HepG2 (cell line): ENCODE measurements around the gene SKP2. TPM values are rescaled to one million over a fixed set of nuclear protein-coding genes. Genes with fewer than 3 reads are reported as not detected.

Experiments
- ATAC-seq: fragments of 200-7000 bp; cut with Tn5 transposase; 3 replicates; pipeline ENCODE4 v1.9.1; 2020; ENCODE audit warnings: mild to moderate bottlenecking, moderate library complexity
- BruUV-seq: library from RNA; stranded (reverse); fragments of 400-500 nt; replicated peaks from 2 replicates; lab custom pipeline; 2021; lab: Mats Ljungman, UMichigan
- CTCF ChIA-PET: fragments of 300-600 bp; formaldehyde crosslinking; extraction: SDS; loops from one replicate; lab custom pipeline; 2021; ENCODE audit warnings: low total read pairs, inconsistent platforms, low intra/inter-chr PET ratio; lab: Yijun Ruan, JAX
- POLR2A ChIA-PET: fragments of 350-600 bp; sonication (Branson Sonifier 250); formaldehyde crosslinking; loops from one replicate; lab custom pipeline; 2020; ENCODE audit warnings: antibody characterized with exemption, inconsistent platforms; lab: Yijun Ruan, JAX
- DNase-seq: peaks from one replicate; pipeline ENCODE4 v3.0.0-alpha.2; 2015; ENCODE audit warnings: low spot score
- FAIRE-seq: peaks from 3 replicates; lab custom pipeline; 2011; peaks lifted over from hg19 to GRCh38; lab: Jason Lieb, UNC
- H2AFZ ChIP-seq: one replicate; pipeline ENCODE4 v1.6.1; 2011; ENCODE audit warnings: low read length, inconsistent platforms
- H3K27ac ChIP-seq: fragments of 300-600 bp; 3 replicates; pipeline ENCODE4 v1.8.0; 2011; ENCODE audit warnings: mixed run types, mild to moderate bottlenecking, mixed read lengths, low read length, inconsistent platforms; ENCODE audit not compliant: insufficient read depth; ENCODE audit errors: extremely low read length
- H3K27me3 ChIP-seq, 2 experiments: fragments of 200-600 bp in 1 of 2; 2 replicates in 1 of 2; 3 replicates in 1 of 2; pipeline versions ENCODE4 v1.6.0 to v1.8.0; 2011; ENCODE audit warnings: low read length in 2 of 2, mild to moderate bottlenecking in 2 of 2, moderate library complexity in 2 of 2, inconsistent platforms in 1 of 2; ENCODE audit not compliant: insufficient read depth in 2 of 2, control insufficient read depth in 1 of 2
- H3K36me3 ChIP-seq, 2 experiments: fragments of 200-600 bp in 1 of 2; replicated peaks in 1 of 2; 2 replicates in 1 of 2; 3 replicates in 1 of 2; pipeline versions ENCODE4 v1.5.1 to v1.8.0; 2011; ENCODE audit warnings: low read length in 2 of 2, inconsistent platforms in 1 of 2; ENCODE audit not compliant: insufficient read depth in 2 of 2, control insufficient read depth in 1 of 2
- H3K4me1 ChIP-seq: 2 replicates; pipeline ENCODE4 v1.5.1; 2012; ENCODE audit warnings: low read length, inconsistent platforms; ENCODE audit not compliant: insufficient read depth
- H3K4me2 ChIP-seq: 2 replicates; pipeline ENCODE4 v1.6.0; 2011; ENCODE audit warnings: low read depth, low read length, inconsistent platforms
- H3K4me3 ChIP-seq, 3 experiments: fragments of 200-600 bp in 1 of 3; sonication (generic), shearing (Covaris generic) in 1 of 3; replicated peaks in 1 of 3; 2 replicates each; pipeline ENCODE4 v1.5.1; 2011 to 2016; ENCODE audit warnings: low read length in 3 of 3, inconsistent platforms in 2 of 3, low read depth in 2 of 3, mild to moderate bottlenecking in 2 of 3, control low read depth in 1 of 3, mixed read lengths in 1 of 3; ENCODE audit not compliant: insufficient read depth in 1 of 3
- H3K79me2 ChIP-seq: one replicate; pipeline ENCODE4 v1.6.1; 2011; ENCODE audit warnings: low read length, inconsistent platforms; ENCODE audit not compliant: insufficient read depth
- H3K9ac ChIP-seq: 2 replicates; pipeline ENCODE4 v1.6.0; 2011; ENCODE audit warnings: mild to moderate bottlenecking, low read depth, low read length, inconsistent platforms; ENCODE audit not compliant: insufficient read depth
- H3K9me3 ChIP-seq: 2 replicates; pipeline ENCODE4 v1.5.1; 2012; ENCODE audit warnings: mild to moderate bottlenecking, low read length
- H4K20me1 ChIP-seq: 2 replicates; pipeline ENCODE4 v1.6.0; 2011; ENCODE audit warnings: inconsistent platforms, mild to moderate bottlenecking, low read length, moderate library complexity; ENCODE audit not compliant: insufficient read depth
- CEBPB ChIP-seq: IDR thresholded peaks from 2 replicates; pipeline ENCODE4 v1.6.1; 2011; ENCODE audit warnings: low read depth, low read length, improper control_type of control experiment, borderline replicate concordance
- GATAD2A ChIP-seq: IDR thresholded peaks from 2 replicates; pipeline ENCODE4 v1.6.1; 2016
- KAT7 ChIP-seq: IDR thresholded peaks from 2 replicates; pipeline ENCODE4 v1.6.1; 2018; ENCODE audit warnings: borderline replicate concordance, missing compliant biosample characterization
- KDM3A ChIP-seq: IDR thresholded peaks from 2 replicates; pipeline ENCODE4 v1.6.1; 2018; ENCODE audit warnings: low read depth, missing compliant biosample characterization
- MED1 ChIP-seq: sonication (generic); formaldehyde crosslinking; IDR thresholded peaks from 2 replicates; pipeline ENCODE4 v1.4.0; 2020; ENCODE audit warnings: missing genetic modification reagents
- MIER2 ChIP-seq: IDR thresholded peaks from 2 replicates; pipeline ENCODE4 v1.6.1; 2016; ENCODE audit warnings: missing biosample characterization, missing genetic modification reagents
- MIXL1 ChIP-seq: IDR thresholded peaks from 2 replicates; pipeline ENCODE4 v1.6.1; 2016
- RAD21 ChIP-seq: fragments of 450-650 bp; formaldehyde crosslinking; IDR thresholded peaks from 2 replicates; pipeline ENCODE4 v1.5.0; 2020; ENCODE audit warnings: mild to moderate bottlenecking
- SMC3 ChIP-seq: IDR thresholded peaks from 2 replicates; pipeline ENCODE4 v1.6.1; 2011; ENCODE audit warnings: low read length, improper control_type of control experiment
- SOX6 ChIP-seq, 2 experiments: fragments of 450-650 bp in 1 of 2; sonication (generic) in 1 of 2; formaldehyde crosslinking in 1 of 2; IDR thresholded peaks; 2 replicates each; pipeline versions ENCODE4 v1.4.0 to v1.6.1; 2017 to 2020; ENCODE audit warnings: antibody characterized with exemption in 1 of 2, mild to moderate bottlenecking in 1 of 2, missing genetic modification reagents in 1 of 2
- ZNF136 ChIP-seq: sonication (generic); formaldehyde crosslinking; IDR thresholded peaks from 2 replicates; pipeline ENCODE4 v1.8.1; 2022; ENCODE audit warnings: low read depth, mild to moderate bottlenecking, moderate library complexity, missing genetic modification reagents
- ZNF7 ChIP-seq: IDR thresholded peaks from 2 replicates; pipeline ENCODE4 v1.6.1; 2016; ENCODE audit warnings: missing biosample characterization, missing genetic modification reagents
- WGBS: methylation state at CpG from one replicate; pipeline ENCODE4 v1.1.6; 2017; ENCODE audit warnings: low lambda C conversion rate; 5-methylcytosine and 5-hydroxymethylcytosine counted together
- in situ Hi-C: cut with HindIII; loops from 2 replicates; pipeline ENCODE4 v1.10.0; 2017; ENCODE audit warnings: low pct_unique_long_range_greater_than_20kb; ENCODE audit not compliant: extremely low pct_ligation_motif_present
- intact Hi-C: fragments of 100-400 bp; cut with micrococcal nuclease; formaldehyde crosslinking; loops from one replicate; pipeline ENCODE4 v1.10.0; 2022; ENCODE audit not compliant: unreplicated experiment
- polyA plus RNA-seq, 8 experiments: library from polyadenylated mRNA; depleted of rRNA in 3 of 8; stranded (reverse) in 7 of 8; unstranded in 1 of 8; fragments of >200 nt; fragmentation: Illumina TruSeq in 4 of 8; extraction: Trizol in 4 of 8; gene quantifications; 2 replicates each; pipeline versions ENCODE4 v1.2.1 to v1.2.3, GENCODE V29; 2011 to 2016; ENCODE audit warnings: low read depth in 4 of 8, missing spikeins in 1 of 8, mixed read lengths in 1 of 8; ENCODE audit not compliant: insufficient read depth in 1 of 8
- total RNA-seq, 5 experiments: library from RNA; depleted of rRNA; stranded (reverse); fragments of >200 nt; fragmentation: Illumina TruSeq; extraction: Trizol; gene quantifications; 2 replicates each; pipeline ENCODE4 v1.2.3, GENCODE V29; 2016; ENCODE audit warnings: low read depth in 1 of 5
- TF ChIP-seq, protein P1 (sequence below): sonication (generic); formaldehyde crosslinking; IDR thresholded peaks from 2 replicates; pipeline ENCODE4 v1.8.0; 2022; ENCODE audit warnings: low read depth, missing genetic modification reagents
- TF ChIP-seq, protein P2 (sequence below): sonication (generic); formaldehyde crosslinking; conservative IDR thresholded peaks from 2 replicates; pipeline ENCODE4 v1.5.0; 2020; ENCODE audit warnings: missing genetic modification reagents
- TF ChIP-seq, protein P3 (sequence below): sonication (generic); formaldehyde crosslinking; IDR thresholded peaks from 2 replicates; pipeline ENCODE4 v1.5.0; 2020; ENCODE audit warnings: mild to moderate bottlenecking, missing genetic modification reagents, moderate library complexity
- TF ChIP-seq, protein P4 (sequence below): sonication (generic); formaldehyde crosslinking; IDR thresholded peaks from 2 replicates; pipeline ENCODE4 v1.4.0; 2020; ENCODE audit warnings: missing genetic modification reagents, borderline replicate concordance

The SKP2 gene
- total and polyA plus RNA-seq, 2 of the 13 experiments (the other 11 are each of a cell fraction or from before 2014, with no cell fraction given): 29.6 to 84.1 TPM

DNA sequence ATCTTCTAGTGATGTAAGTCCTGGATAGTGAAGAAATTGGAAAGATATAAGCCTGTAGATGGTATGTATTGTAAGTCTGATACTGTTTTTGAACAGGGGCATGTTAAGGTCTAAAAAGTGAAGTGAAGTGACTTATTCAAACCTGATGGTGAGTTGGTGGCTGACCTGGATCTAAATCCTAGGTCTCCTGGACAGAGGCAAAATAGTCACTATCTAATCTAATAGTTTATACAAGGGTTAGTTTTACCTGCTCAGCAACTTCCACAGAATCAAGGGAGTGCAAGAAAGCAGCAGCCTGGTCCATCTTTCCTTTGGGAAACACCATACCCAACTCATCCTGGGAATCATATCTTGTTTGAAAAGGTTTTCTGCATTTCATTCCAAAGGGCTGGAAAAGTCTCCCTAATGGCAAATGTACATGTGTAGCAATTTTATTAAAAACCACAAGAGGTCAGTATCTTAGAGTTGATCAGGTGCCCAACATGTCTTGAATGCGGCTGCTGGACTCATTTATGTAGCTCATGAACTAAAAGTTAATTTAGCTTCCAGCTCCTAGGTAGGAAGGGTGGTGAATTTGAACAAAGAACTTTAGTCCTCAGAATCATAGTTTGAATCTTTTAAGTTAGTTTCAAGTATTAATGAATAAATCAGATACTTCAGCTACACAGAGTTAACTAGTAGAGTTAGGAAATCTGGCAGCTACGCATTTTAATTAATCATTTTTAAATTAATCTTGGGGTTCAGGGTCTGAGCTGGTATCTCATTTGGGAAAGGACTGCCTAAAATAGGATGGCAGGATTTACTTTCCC, 26.0 kb downstream of the SKP2 start:
- peak; percentile 87 for FAIRE-seq
- TF ChIP-seq, protein P1, sequence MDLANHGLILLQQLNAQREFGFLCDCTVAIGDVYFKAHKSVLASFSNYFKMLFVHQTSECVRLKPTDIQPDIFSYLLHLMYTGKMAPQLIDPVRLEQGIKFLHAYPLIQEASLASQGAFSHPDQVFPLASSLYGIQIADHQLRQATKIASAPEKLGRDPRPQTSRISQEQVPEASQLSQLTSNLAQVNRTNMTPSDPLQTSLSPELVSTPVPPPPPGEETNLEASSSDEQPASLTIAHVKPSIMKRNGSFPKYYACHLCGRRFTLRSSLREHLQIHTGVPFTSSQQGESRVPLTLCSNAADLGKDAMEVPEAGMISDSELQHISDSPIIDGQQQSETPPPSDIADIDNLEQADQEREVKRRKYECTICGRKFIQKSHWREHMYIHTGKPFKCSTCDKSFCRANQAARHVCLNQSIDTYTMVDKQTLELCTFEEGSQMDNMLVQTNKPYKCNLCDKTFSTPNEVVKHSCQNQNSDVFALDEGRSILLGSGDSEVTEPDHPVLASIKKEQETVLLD (CRISPR knock-in tag): no peak
- TF ChIP-seq MIER2 (CRISPR knock-in tag): no peak
- TF ChIP-seq MIXL1 (CRISPR knock-in tag): 0 out of 2 replicates have a peak, but pooled peaks have one; percentile 15
- 0 out of 2 replicates have a peak, but pooled peaks have one; percentile 29 for TF ChIP-seq GATAD2A (CRISPR knock-in tag)
- TF ChIP-seq, protein P2, sequence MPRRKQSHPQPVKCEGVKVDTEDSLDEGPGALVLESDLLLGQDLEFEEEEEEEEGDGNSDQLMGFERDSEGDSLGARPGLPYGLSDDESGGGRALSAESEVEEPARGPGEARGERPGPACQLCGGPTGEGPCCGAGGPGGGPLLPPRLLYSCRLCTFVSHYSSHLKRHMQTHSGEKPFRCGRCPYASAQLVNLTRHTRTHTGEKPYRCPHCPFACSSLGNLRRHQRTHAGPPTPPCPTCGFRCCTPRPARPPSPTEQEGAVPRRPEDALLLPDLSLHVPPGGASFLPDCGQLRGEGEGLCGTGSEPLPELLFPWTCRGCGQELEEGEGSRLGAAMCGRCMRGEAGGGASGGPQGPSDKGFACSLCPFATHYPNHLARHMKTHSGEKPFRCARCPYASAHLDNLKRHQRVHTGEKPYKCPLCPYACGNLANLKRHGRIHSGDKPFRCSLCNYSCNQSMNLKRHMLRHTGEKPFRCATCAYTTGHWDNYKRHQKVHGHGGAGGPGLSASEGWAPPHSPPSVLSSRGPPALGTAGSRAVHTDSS (CRISPR knock-in tag): no peak
- no peak for TF ChIP-seq KDM3A (CRISPR knock-in tag)
- TF ChIP-seq SMC3: peak; percentile 69
- TF ChIP-seq ZNF136 (CRISPR knock-in tag): no peak
- TF ChIP-seq KAT7: no peak
- no peak for TF ChIP-seq ZNF7 (CRISPR knock-in tag)
- TF ChIP-seq, protein P3, sequence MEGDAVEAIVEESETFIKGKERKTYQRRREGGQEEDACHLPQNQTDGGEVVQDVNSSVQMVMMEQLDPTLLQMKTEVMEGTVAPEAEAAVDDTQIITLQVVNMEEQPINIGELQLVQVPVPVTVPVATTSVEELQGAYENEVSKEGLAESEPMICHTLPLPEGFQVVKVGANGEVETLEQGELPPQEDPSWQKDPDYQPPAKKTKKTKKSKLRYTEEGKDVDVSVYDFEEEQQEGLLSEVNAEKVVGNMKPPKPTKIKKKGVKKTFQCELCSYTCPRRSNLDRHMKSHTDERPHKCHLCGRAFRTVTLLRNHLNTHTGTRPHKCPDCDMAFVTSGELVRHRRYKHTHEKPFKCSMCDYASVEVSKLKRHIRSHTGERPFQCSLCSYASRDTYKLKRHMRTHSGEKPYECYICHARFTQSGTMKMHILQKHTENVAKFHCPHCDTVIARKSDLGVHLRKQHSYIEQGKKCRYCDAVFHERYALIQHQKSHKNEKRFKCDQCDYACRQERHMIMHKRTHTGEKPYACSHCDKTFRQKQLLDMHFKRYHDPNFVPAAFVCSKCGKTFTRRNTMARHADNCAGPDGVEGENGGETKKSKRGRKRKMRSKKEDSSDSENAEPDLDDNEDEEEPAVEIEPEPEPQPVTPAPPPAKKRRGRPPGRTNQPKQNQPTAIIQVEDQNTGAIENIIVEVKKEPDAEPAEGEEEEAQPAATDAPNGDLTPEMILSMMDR: peak; percentile 71
- TF ChIP-seq, protein P4, sequence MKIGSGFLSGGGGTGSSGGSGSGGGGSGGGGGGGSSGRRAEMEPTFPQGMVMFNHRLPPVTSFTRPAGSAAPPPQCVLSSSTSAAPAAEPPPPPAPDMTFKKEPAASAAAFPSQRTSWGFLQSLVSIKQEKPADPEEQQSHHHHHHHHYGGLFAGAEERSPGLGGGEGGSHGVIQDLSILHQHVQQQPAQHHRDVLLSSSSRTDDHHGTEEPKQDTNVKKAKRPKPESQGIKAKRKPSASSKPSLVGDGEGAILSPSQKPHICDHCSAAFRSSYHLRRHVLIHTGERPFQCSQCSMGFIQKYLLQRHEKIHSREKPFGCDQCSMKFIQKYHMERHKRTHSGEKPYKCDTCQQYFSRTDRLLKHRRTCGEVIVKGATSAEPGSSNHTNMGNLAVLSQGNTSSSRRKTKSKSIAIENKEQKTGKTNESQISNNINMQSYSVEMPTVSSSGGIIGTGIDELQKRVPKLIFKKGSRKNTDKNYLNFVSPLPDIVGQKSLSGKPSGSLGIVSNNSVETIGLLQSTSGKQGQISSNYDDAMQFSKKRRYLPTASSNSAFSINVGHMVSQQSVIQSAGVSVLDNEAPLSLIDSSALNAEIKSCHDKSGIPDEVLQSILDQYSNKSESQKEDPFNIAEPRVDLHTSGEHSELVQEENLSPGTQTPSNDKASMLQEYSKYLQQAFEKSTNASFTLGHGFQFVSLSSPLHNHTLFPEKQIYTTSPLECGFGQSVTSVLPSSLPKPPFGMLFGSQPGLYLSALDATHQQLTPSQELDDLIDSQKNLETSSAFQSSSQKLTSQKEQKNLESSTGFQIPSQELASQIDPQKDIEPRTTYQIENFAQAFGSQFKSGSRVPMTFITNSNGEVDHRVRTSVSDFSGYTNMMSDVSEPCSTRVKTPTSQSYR (CRISPR knock-in tag): no peak
- TF ChIP-seq MED1 (CRISPR knock-in tag): 0 out of 2 replicates have a peak, but pooled peaks have one; percentile 20
- 0 out of 2 replicates have a peak, but pooled peaks have one; percentile 35 for TF ChIP-seq RAD21 (CRISPR knock-in tag)
- TF ChIP-seq CEBPB: no peak
- no peak for TF ChIP-seq SOX6 (IDR thresholded peaks at IDR 0.05)
- TF ChIP-seq SOX6 (CRISPR knock-in tag; IDR thresholded peaks at IDR 0.05): no peak

More for the DNA sequence above, 26.0 kb downstream of the SKP2 start:
- DNase-seq (peak; percentile 48), ATAC-seq (peak; percentile 45; the same call in 2 of the 3 replicates)
- 81% methylated on average over 2 of the region's 2 CpGs for WGBS
- Histone ChIP-seq H3K36me3 (peaks cover 9 to 39% of the 10 kb centered on the region in 2 experiments), H3K4me3 (no peak overlapping the region), H3K9me3 (no peaks in the 10 kb centered on the region), H3K27me3 (no peaks in the 10 kb centered on the region), H3K27ac (peak overlapping the region; percentile 23), H3K4me1 (peaks cover 60% of the 10 kb centered on the region), H2AFZ (no peak overlapping the region), H3K9ac (no peak overlapping the region), H3K79me2 (no peaks in the 10 kb centered on the region), H4K20me1 (no peaks in the 10 kb centered on the region), H3K4me2 (no peak overlapping the region)
- in situ Hi-C loops (no loop called here), intact Hi-C loops (loop anchor here (1.0 to 2.0 kb wide), 3 partner anchors 127 to 513 kb away; no protein-coding TSS in a partner anchor)
- POLR2A ChIA-PET: interaction anchor here (1.0 to 1.6 kb wide), 4 partner anchors 18 to 64 kb away, joined by 3 to 19 read pairs (median 4); partner anchors contain the start of gene NADK2
- CTCF ChIA-PET: interaction anchor here (1.5 to 2.6 kb wide), 2 partner anchors 128 to 515 kb away, joined by 4 to 10 read pairs; no protein-coding TSS in a partner anchor
- no TSS peak for BruUV-seq
